ENCODE results near the gene SDK1.

The SDK1 gene

GRCh38 chr7:4157651-4158050 lies 856.6 kb downstream of the SDK1 start:
- DNase-seq (ENCODE audit: low read depth) = no peak
- no peak for TF ChIP-seq CTCF (IDR thresholded peaks at IDR 0.05; ENCODE audit: insufficient read depth, low read depth, low read length, missing control alignments)
- H3K4me3 ChIP-seq (ENCODE audit: low read length) = no peak overlapping the region

- no peak for TF ChIP-seq CTCF (IDR thresholded peaks at IDR 0.05; ENCODE audit: insufficient read depth, low read depth, low read length, missing control alignments)
- no peak for DNase-seq (ENCODE audit: low read depth)
- no peak overlapping the region for H3K4me3 ChIP-seq (ENCODE audit: low read length)
Measured at GRCh38 chr7:4158441-4159153, 857.5 kb downstream of the SDK1 start.

GRCh38 chr7:4159154-4159501 lies 858.1 kb downstream of the SDK1 start:
- TF ChIP-seq CTCF (IDR thresholded peaks at IDR 0.05; ENCODE audit: insufficient read depth, low read depth, low read length, missing control alignments) = no peak
- H3K4me3 ChIP-seq (ENCODE audit: low read length) = no peak overlapping the region
- DNase-seq (ENCODE audit: low read depth) = no peak

- no peak overlapping the region for H3K4me3 ChIP-seq (ENCODE audit: low read length)
- no peak for TF ChIP-seq CTCF (IDR thresholded peaks at IDR 0.05; ENCODE audit: insufficient read depth, low read depth, low read length, missing control alignments)
Measured at GRCh38 chr7:4159761-4160554, 858.9 kb downstream of the SDK1 start.

GRCh38 chr7:4162884-4163564 lies 862.0 kb downstream of the SDK1 start:
- TF ChIP-seq CTCF (IDR thresholded peaks at IDR 0.05; ENCODE audit: insufficient read depth, low read depth, low read length, missing control alignments) = no peak
- no peak for DNase-seq (ENCODE audit: low read depth)
- H3K4me3 ChIP-seq (ENCODE audit: low read length) = no peak overlapping the region

More at GRCh38 chr7:4159761-4160554, 858.9 kb downstream of the SDK1 start:
- peak; percentile 41 for DNase-seq (ENCODE audit: low read depth)

GRCh38 chr7:4163565-4164203 lies 862.6 kb downstream of the SDK1 start:
- no peak overlapping the region for H3K4me3 ChIP-seq (ENCODE audit: low read length)
- TF ChIP-seq CTCF (IDR thresholded peaks at IDR 0.05; ENCODE audit: insufficient read depth, low read depth, low read length, missing control alignments) = no peak
- no peak for DNase-seq (ENCODE audit: low read depth)
